DMS 273 treated with DMSO at 0.1 percent for 48 hours (cell line): ENCODE measurements around the gene CKS1B.

Source experiments
- DNase-seq: peaks from one replicate; lab custom pipeline; 2025; lab: John Stamatoyannopoulos, UW

The CKS1B gene

GRCh38 chr1:154974102-154974807 lies at the start of gene CKS1B:
CKS1B (plus strand) TSS chr1:154974681; CDS start chr1:154974746, 65 bp downstream.
- DNase-seq, result peak; percentile 100

DNA sequence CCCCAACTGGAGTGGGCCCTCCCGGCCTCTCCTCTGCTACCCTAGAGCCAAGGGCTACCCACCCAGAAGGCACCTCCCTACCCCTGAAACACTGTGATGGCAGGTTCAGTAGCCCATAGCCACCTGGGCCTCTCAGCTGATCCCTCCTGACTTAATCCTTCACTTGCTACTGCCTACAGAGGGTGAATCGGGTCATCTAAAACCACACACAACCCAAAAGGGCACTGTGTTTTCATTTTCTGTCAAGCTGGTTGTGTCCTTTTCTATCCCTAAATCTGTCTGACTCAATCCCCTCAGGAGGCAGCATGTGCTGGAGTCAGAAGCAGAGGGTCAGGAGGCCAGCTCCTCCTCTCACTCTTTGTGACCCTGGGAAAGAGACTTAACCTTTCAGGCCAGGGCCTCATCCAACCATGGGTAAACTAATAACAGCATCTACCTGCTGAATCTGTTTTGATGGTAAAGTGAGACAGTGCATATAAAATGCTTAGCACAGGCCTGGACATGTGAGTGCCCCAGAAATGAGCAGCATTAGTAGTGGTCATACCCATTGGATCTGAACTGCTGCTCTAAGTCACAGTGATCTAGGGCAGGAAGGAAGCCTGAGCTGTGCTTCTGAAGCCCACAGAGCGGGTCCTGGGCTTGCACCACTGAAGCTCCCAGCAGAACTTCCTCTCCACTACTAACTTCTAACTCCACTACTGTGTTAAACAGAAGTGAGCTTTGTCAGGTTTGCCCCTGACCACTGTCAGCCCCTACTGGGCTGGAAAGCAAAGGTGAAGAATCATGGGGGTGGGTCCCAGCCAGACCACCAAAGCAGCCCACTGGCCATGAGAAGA lies 48.9 kb upstream of the CKS1B start:
- DNase-seq, result no peak

DNA sequence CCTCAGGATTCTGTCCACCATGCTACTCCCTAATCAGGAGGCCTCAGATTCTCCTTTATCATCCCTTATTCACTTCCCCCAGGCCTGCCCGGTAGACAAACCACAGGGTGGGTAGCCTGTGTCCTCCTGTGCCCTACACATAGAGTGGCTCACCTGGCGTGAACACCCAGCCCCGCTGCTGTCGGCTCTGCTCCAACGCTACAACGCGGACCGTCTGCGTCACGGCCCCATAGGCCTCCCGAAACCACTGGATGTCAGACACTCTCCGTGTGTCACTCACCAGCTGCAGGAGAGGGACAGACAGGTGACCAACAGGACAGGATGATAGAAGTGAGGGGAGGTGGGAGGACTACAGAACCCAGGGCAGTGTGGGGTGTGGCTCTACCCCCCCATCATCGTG lies 48.3 kb upstream of the CKS1B start:
- DNase-seq, result no peak

DNA sequence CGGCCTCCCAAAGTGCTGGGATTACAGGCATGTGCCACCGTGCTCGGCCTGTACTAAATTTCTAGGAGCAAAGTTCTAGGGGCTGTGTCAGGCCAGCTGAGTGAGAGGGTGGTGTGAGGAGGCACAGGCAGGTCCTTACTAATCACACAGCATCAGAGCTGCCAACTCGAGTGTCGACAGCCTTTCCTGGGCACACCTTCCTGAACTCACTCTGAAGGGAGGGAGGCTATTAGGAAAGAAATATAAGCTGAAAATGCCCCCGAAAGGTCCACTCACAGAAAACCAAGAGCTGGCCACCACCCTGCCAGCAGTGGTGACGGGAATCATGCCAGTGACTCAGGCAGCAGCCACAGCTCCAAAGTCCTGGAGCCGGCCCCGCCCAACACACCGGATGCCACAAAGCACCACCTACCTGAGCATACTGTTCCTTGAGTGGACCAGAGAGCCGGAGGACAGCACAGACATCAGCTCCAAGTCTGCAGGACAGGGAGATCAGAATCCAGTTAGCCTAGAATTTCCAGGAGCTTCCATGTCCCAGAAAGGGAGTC lies 42.5 kb upstream of the CKS1B start:
- DNase-seq, result no peak

DNA sequence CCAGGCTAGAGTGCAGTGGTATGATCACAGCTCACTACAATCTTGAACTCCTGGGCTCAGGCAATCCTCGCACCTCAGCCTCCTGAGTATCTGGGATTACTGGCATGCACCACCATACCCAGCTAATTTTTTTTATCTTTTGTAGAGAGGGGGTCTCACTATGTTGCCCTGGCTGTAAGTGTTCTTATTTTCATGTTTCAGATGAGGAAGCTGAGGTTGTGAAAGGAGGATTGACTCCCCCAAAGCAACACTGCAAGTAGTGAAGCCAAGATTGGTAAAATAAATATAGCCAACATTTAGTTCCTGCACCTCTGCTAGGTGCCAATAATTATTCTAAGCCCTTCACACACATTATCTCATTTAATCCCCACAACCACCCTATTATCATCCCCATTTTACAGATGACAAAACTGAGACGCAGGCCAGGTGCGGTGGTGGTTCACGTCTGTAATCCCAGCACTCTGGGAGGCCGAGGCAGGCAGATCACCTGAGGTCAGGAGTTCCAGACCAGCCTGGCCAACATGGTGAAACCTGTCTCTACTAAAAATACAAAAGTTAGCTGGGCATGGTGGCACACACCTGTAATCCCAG lies 40.0 kb upstream of the CKS1B start:
- no peak for DNase-seq

DNA sequence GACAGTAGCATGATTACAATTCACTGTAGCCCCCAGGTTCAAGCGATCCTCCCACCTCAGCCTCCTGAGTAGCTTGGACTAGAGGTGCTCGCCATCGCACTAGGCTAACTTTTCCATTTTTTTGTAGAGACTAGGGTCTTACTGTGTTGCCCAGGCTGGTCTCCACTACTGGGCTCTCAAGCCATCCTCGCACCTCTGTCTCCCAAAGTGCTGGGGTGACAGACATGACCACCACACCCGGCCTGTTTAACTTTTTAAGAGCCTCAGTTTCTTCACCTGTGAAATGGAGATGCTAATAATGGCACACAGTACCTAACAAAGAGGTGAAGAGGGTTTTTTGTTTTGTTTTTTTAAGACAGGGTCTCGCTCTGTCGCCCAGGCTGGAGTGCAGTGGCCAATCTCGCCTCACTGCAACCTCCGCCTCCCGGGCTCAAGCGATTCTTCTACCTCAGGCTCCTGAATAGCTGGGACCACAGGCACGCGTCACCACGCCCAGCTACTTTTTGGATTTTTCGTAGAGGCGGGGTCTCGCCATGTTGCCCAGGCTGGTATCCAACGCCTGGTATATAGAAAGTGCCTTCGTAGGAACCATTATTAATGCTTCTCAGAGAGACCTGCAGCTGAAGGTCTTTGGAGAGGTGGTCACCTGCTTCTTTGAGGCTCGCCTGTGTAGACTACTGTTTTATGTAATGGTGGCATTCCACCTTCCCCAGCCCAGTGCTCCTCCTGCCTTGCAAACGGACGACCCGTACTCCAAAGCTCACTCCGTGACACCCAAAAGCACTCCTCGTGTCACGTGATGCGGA lies 38.5 kb upstream of the CKS1B start:
- DNase-seq, result no peak

GRCh38 chr1:154936555-154937084 lies 37.9 kb upstream of the CKS1B start, which contains the start of gene PMVK:
PMVK (minus strand) TSS chr1:154936719; CDS start chr1:154936685, 34 bp downstream.
- peak; percentile 91 for DNase-seq

DNA sequence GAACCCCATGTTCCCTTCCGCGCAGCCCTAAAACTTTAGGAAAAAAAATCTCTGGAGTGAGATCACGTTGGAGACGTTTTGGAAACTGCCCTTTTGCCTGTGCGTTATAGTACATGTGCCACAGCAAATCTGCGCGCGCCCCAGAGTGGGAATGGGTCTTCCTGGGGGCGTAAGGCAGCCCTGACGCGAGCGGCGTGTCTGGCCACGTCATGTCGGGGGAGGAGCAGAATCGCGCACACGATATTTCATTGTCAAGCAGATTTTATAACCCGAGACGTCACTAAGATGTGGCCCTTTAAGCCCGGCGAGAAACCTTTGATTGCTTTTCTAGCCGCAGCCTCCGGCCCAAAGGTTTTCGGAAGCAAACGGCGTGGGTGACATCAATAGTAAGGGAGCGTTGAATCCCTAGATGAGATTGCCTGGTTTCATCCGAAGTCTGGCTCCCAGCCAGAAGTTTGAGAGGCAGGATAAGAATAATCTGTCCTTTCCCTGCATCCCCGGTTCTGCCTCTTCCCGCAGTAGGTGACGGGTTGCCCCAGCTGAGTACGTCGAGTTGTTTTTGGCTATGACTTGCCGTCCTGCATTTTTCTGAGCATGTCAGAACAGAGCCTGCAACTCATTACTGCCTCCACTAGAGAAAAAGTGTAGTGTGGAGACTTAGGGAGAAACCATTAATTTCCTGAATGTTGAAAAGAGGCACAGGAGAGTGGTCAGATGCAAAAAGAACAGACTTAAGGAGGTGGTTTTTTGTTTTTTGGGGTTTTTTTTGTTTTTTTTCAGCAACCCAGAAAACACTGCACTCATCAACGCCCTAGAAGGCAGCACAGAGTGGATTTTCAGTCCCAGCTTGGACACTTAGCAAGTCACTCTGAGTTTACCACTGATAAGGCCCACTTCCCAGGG lies 37.1 kb upstream of the CKS1B start:
- peak; percentile 91 for DNase-seq

- no peak for DNase-seq
Observed at GRCh38 chr1:154937988-154938386, 36.5 kb upstream of the CKS1B start.

GRCh38 chr1:154938604-154939399 lies 35.7 kb upstream of the CKS1B start:
- no peak for DNase-seq

DNA sequence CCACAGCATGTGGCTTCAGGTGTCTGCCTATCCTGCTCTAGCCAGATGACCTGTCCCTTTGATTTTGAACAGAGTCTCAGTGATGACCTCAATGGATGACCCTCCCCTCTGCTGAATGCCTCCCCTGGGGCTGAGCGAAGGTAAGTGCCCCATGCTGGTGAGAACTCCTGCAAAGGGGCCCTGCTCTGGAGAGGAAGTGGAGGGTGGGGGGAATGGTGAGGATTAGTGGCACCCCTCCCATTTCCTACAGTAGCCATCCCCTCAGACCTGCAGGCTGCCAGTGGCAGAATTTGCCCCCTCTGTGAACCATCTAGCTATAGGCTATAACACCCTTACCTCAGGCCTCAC lies 34.3 kb upstream of the CKS1B start:
- no peak for DNase-seq

DNA sequence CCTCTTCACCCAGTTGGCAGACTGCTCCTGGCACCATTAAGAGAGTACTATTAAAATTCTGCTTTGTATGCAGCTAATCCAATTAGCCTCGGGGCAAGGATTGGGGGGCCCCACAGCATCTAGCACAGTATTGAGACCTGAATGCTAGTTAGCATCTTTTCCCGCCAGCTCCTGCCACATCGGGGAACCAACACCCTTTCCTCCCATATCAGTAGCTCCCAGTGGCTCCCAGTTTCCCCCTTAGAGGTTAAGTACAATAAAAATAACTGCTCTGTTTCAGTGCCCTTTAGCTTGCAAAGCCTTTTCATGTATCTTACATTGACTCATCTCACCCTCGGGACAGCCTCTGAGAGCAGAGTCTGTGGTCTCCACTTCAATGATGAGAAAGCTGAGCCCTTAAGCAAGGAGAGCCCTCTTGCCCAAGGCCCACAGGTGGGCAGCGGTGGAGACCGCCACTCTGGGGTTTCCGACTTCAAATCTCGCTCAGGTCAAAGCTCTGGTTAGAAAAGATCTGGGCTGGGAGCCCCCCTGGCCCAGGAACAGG lies 33.8 kb upstream of the CKS1B start:
- DNase-seq, result no peak

DNA sequence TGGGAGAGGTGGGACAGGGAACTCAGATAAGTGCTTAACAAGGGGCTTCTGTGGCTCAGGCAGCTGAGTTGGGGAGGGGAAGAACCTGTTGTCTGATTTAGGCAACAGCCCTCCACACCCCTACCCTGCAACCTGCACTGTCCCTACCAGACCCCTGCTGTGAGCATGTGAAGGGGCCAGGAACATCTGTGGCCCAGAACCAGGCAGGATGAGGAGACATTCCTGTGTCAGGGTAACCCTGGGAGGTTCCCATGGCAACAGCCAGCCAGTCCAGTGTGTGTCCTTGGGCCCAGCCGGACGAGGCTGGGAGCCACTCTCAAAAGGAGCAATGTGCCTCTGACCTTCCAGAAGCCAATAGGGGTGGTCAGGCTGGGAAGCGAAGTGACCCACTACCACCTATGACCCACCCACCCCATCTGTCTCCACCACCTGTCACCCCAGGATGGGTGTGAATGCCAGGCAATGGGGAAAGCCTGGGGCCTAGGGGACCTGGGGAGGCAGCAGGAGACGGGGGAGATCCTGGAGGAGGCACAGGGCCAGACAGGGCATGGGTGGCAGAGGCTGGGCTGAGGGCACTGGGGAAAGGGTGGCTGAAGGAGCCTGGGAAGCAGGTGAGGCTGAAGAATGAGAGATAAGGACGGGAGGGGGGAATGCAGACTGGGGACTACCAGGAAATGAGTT lies 33.0 kb upstream of the CKS1B start:
- peak; percentile 64 for DNase-seq

- DNase-seq, result no peak
Observed at GRCh38 chr1:154943649-154944400, 30.7 kb upstream of the CKS1B start.

DNA sequence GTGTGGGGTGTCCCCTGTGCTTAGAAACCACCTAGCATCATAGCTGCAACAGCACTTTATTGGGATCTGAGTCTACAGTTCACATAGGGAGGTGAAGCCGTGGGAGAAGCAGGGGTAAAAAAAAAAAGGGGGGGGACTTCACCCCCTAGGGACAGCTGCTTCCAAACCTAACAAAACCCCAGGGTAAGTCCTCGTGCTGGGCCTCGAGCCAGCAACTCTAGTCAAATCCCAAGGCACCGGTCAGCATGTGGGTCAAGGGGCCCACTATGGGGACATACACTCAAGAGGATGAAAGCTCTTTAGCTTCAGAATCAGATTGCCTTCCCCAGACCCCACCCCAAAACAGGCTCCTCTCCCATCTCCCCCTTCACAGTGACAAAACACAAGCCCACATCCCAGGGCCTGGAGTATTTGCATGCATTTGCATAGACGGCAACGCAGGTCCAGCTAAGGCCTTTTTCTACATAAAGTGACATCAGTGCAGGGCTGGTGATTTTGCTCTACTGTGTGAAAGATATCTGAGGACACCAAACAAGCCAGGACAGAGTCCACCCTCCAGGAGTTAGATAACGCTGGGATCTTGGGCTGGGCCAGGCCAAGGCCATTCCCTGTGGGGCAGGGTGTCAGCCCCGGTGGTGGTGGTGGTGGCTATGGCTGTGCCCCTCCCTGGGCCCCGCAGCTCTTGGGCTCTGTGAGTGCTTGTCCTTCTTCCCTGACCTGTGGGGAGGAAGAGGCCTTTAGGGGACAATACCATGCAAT lies 29.9 kb upstream of the CKS1B start:
- no peak for DNase-seq

DNA sequence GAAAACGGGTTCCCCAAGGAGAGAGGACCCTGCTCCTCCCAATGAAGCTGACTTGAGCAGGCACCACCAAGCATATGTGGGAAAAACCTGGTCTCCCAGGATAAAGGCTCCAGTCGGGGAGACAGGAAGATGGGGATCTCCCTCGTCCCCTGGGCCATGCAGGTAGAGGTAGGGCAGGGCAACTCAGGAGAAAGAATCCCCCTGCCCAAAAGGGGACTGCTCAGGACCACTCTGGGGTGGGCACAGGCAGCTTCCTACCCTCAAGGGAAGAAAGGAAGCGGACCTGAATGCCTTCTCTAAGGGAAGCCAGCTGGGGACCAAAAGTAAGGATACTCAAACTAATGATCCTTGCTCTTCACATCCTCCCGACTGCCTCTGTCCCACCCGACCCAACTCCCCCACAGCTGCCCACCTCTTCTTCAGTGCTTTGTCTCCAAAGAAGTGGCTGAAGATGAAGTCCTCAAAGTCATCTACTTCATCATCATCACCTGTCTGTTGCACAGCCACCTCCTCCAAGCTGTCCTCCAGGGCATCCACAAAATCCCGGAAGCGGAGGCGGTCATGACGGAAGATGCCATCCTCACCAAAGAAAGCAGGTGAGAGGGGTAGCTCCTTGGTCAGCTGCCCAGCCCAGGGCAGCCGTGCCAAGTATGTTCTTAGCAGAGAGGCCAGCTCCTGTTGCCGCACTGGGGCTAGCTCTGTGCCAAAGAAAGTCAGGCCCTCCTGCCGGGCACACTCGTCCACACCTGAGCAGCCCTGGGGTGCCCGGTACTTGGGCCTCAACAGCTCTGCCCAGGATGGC lies 29.1 kb upstream of the CKS1B start:
- DNase-seq, result no peak
